Measurements from ENCODE around the gene GDI1. TPM values are rescaled to one million over a fixed set of nuclear protein-coding genes. Genes with fewer than 3 reads are reported as not detected.
"Not testable (repeated sequence)": the region's sequence is repeated elsewhere in the genome, so short reads cannot be mapped to it uniquely, and the experiment has no call there.

GDI1 gene
- total RNA-seq = 39.2 TPM
- polyA plus RNA-seq = 144 TPM
- long read RNA-seq, donor 1, partial matches to known transcripts = 0 of 2 reads
- long read RNA-seq, donor 1, other reads (novel, unspliced or antisense) = 0 of 2 reads
- long read RNA-seq, donor 2, transcript GDI1-211 (5 exons, 1,014 nt) = minor isoform, 17 of 175 reads
- long read RNA-seq, donor 2, transcript GDI1-206 (3 exons, 754 nt) = minor isoform, 7 of 175 reads
- long read RNA-seq, donor 2, transcript GDI1-204 (11 exons, 2,474 nt) = major isoform, 35 of 175 reads
- long read RNA-seq, donor 2, partial matches to known transcripts = 89 of 175 reads
- long read RNA-seq, donor 2, other reads (novel, unspliced or antisense) = 17 of 175 reads
- long read RNA-seq, donor 3, transcript GDI1-204 (11 exons, 2,474 nt) = major isoform, 15 of 47 reads
- long read RNA-seq, donor 3, transcript GDI1-211 (5 exons, 1,014 nt) = minor isoform, 9 of 47 reads
- long read RNA-seq, donor 3, partial matches to known transcripts = 6 of 47 reads
- long read RNA-seq, donor 3, other reads (novel, unspliced or antisense) = 13 of 47 reads
- long read RNA-seq, donor 4, partial matches to known transcripts = 0 of 10 reads
- long read RNA-seq, donor 4, other reads (novel, unspliced or antisense) = 0 of 10 reads
- long read RNA-seq, donor 5, transcript GDI1-207 (4 exons, 2,417 nt) = minor isoform, 9 of 221 reads
- long read RNA-seq, donor 5, transcript GDI1-204 (11 exons, 2,474 nt) = major isoform, 25 of 221 reads
- long read RNA-seq, donor 5, transcript GDI1-211 (5 exons, 1,014 nt) = minor isoform, 10 of 221 reads
- long read RNA-seq, donor 5, transcript GDI1-206 (3 exons, 754 nt) = minor isoform, 8 of 221 reads
- long read RNA-seq, donor 5, partial matches to known transcripts = 152 of 221 reads
- long read RNA-seq, donor 5, other reads (novel, unspliced or antisense) = 10 of 221 reads
- long read RNA-seq, donor 6, transcript GDI1-204 (11 exons, 2,474 nt) = minor isoform, 6 of 52 reads
- long read RNA-seq, donor 6, transcript GDI1-211 (5 exons, 1,014 nt) = major isoform, 10 of 52 reads
- long read RNA-seq, donor 6, partial matches to known transcripts = 26 of 52 reads
- long read RNA-seq, donor 6, other reads (novel, unspliced or antisense) = 7 of 52 reads
- long read RNA-seq, donor 7, transcript GDI1-204 (11 exons, 2,474 nt) = major isoform, 6 of 101 reads
- long read RNA-seq, donor 7, partial matches to known transcripts = 83 of 101 reads
- long read RNA-seq, donor 7, other reads (novel, unspliced or antisense) = 0 of 101 reads
- long read RNA-seq, donor 8, transcript GDI1-204 (11 exons, 2,474 nt) = major isoform, 6 of 8 reads
- long read RNA-seq, donor 8, partial matches to known transcripts = 0 of 8 reads
- long read RNA-seq, donor 8, other reads (novel, unspliced or antisense) = 0 of 8 reads
- long read RNA-seq, donor 9, partial matches to known transcripts = 36 of 49 reads
- long read RNA-seq, donor 9, other reads (novel, unspliced or antisense) = 0 of 49 reads
- long read RNA-seq, donor 10, partial matches to known transcripts = 6 of 17 reads
- long read RNA-seq, donor 10, other reads (novel, unspliced or antisense) = 0 of 17 reads

DNA sequence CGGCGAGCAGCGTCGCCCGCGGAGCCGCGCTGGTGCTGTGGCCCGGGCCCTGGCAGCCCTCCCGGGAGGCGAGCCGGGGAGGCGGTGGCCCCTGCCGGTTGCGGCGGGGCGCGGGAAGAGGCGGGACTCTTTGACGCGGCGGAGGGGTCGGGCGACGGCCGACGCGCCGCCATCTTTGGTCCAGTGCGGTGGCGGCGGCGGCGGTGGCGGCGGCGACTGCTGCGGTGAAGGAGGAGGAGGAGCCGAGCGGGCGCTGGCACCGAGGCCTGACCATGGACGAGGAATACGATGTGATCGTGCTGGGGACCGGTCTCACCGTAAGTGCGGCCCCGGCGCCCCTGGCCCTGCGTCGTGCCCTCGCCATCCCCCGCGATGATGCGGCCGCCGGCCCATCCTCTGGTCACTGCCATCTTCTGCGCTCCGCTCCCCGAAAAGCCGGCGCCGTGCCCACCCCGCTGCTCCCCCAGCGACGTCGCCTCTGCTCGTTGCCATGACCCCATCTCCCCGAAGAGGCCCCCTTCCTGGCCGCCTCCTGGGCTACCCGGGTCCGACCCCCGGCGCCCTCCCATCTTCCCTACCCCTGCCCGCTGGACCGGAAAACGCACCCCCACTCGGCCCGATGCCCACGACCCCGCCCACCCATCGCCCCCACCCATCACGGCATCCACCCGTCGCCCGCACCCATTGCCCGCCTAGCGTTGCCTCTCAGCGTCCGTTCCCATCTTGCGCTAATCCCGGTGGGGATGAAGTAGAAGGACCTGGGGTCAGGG is at the start of gene GDI1:
TSS of gene GDI1 (plus strand) at position 172 of the 770 bp plus-strand sequence. CDS start at position 273, 101 bp downstream.
- H3K4me3 ChIP-seq (ENCODE audit: low read length in 2 of 2) = peak within 1 kb of the TSS; percentile 65 to 73
- peaks cover 50 to 53% of the 10 kb centered on the region in 2 donors for H3K36me3 ChIP-seq (ENCODE audit: control insufficient read depth in 2 of 2, insufficient read depth in 2 of 2, low read length in 1 of 2)
- 1% methylated on average over 93 of the region's 93 CpGs for WGBS
- H3K4me1 ChIP-seq (ENCODE audit: control insufficient read depth in 2 of 2, insufficient read depth in 2 of 2, low read length in 2 of 2) = peaks cover 2 to 12% of the 10 kb centered on the region in 2 donors
- H3K9me3 ChIP-seq (ENCODE audit: control insufficient read depth in 2 of 2, insufficient read depth in 1 of 2, low read length in 1 of 2) = peaks cover 0 to 6% of the 10 kb centered on the region in 2 donors
- H3K27me3 ChIP-seq (ENCODE audit: control insufficient read depth in 2 of 2, insufficient read depth in 1 of 2, low read length in 1 of 2) = no peaks in the 10 kb centered on the region
- DNase-seq (ENCODE audit: low read depth in 6 of 9, low spot score in 9 of 9) = peak in 3 of 9 donors; percentile 29 to 69 (median 44)
- H3K27ac ChIP-seq (ENCODE audit: low read depth in 1 of 2, low read length in 1 of 2) = peak within 1 kb of the TSS in 1 of 2 donors; percentile 79

DNA sequence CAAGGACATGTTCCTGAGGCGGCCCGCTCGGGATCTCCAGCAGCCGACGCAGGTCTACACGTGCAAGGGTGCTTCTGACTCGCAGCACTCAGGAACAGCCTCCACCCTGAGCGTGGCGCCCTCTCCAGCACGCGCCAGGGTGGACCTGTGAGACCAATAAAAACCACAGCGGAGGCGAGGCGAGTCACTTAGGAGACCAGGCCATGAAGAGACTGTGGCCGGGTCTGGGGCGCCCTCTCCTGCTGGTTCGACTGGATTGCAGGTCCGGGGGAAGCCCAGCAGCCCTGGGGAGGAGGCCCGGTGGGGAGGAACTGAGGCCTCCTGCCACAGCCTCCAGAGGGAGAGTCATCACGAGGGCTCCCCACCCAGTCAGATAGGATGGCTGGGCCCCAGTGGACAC is 48.9 kb upstream of the GDI1 start:
- not testable (repeated sequence) for H3K27me3 ChIP-seq (ENCODE audit: control insufficient read depth in 2 of 2, insufficient read depth in 1 of 2, low read length in 1 of 2); DNase-seq (ENCODE audit: low read depth in 6 of 9, low spot score in 9 of 9); H3K27ac ChIP-seq (ENCODE audit: low read depth in 1 of 2, low read length in 1 of 2); H3K9me3 ChIP-seq (ENCODE audit: control insufficient read depth in 2 of 2, insufficient read depth in 1 of 2, low read length in 1 of 2); H3K4me3 ChIP-seq (ENCODE audit: low read length in 2 of 2); H3K4me1 ChIP-seq (ENCODE audit: control insufficient read depth in 2 of 2, insufficient read depth in 2 of 2, low read length in 2 of 2); H3K36me3 ChIP-seq (ENCODE audit: control insufficient read depth in 2 of 2, insufficient read depth in 2 of 2, low read length in 1 of 2)
- no CpG with 5 or more reads among the region's 20 CpGs for WGBS

DNA sequence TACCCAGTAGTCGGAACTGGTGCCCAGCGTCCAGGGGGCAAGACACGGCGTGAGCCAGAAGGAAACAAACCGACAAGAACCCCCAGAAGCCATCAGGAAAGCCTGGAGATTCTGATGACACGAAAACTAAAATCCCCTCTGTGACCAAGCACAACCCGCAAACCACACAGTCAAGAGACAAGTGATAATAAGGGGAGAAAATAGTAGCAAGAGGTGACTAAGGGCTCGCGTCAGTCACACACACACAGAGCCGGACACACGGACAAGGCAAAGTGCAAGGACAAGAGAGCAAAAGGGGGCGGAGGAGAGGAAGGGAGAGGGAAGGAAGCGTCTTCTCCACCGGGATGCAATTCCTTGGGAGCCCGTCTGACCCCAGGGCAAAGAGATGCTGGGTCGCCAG is 48.3 kb upstream of the GDI1 start:
- H3K9me3 ChIP-seq (ENCODE audit: control insufficient read depth in 2 of 2, insufficient read depth in 1 of 2, low read length in 1 of 2); H3K4me1 ChIP-seq (ENCODE audit: control insufficient read depth in 2 of 2, insufficient read depth in 2 of 2, low read length in 2 of 2); H3K4me3 ChIP-seq (ENCODE audit: low read length in 2 of 2); DNase-seq (ENCODE audit: low read depth in 6 of 9, low spot score in 9 of 9); H3K27ac ChIP-seq (ENCODE audit: low read depth in 1 of 2, low read length in 1 of 2); H3K27me3 ChIP-seq (ENCODE audit: control insufficient read depth in 2 of 2, insufficient read depth in 1 of 2, low read length in 1 of 2); H3K36me3 ChIP-seq (ENCODE audit: control insufficient read depth in 2 of 2, insufficient read depth in 2 of 2, low read length in 1 of 2): not testable (repeated sequence)
- WGBS = no CpG with 5 or more reads among the region's 16 CpGs

DNA sequence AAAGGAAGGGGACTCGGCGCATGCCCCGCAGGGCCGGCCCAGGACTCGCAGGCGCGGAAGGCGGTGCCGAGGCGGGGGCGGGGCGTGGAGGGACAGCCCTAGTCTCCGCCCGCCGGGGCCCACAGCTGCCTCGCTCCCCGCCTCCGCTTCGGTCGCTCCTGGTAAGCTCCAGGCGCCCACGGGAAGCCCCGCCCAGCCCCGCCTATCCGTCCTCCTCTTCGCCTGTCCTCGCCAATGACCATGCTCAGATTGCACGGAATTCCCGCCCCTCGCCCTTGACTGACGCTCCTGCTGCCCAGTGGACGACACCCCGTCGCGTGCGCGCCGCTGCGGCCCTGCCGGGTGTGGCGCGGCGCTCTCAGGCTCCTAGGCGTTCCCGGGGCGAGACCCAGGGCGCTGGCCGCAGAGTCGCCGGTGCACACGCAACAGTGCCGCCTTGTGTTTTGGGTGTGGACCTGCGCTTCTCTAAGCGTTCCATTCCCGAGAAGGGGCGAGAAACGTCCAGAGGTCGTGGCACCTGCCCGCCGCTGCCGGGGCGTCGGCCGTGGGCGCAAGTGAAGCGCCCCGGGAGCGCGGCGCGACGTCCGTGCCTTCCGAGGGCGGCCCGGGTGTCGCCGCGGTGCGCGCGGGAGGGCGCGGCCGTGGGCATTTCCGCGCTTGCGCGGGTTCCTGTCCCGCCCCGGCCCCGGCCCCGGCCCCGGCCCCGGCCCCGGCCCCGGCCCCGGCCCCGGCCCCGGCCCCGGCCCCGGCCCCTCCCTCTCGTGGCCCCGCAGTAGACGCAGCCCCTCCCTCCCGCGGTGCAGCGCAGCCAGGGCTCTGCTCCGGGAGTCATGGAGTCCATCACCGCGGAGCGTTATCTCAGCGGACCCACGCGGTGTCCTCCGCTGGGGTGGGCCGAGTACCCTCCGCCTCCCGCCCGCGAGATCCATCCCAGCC is 46.9 kb upstream of the GDI1 start:
- H3K36me3 ChIP-seq (ENCODE audit: control insufficient read depth in 2 of 2, insufficient read depth in 2 of 2, low read length in 1 of 2); H3K4me1 ChIP-seq (ENCODE audit: control insufficient read depth in 2 of 2, insufficient read depth in 2 of 2, low read length in 2 of 2); DNase-seq (ENCODE audit: low read depth in 6 of 9, low spot score in 9 of 9); H3K27me3 ChIP-seq (ENCODE audit: control insufficient read depth in 2 of 2, insufficient read depth in 1 of 2, low read length in 1 of 2); H3K9me3 ChIP-seq (ENCODE audit: control insufficient read depth in 2 of 2, insufficient read depth in 1 of 2, low read length in 1 of 2); H3K4me3 ChIP-seq (ENCODE audit: low read length in 2 of 2); H3K27ac ChIP-seq (ENCODE audit: low read depth in 1 of 2, low read length in 1 of 2): not testable (repeated sequence)
- 0% methylated on average over 28 of the region's 121 CpGs for WGBS

DNA sequence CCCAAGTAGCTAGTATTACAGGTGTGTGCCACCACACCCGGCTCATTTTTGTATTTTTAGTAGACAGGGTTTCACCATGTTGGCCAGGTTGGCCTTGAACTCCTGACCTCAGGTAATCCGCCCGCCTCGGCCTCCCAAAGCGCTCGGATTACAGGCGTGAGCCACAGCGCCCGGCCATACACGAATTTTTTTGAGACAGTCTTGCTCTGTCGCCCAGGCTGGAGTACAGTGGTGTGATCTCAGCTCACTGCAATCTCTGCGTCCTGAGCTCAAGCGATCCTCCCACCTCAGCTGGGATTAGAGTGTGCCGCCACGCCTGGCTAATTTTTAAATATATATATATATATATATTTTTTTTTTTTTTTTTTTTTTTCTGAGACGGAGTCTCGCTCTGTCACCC is 40.6 kb upstream of the GDI1 start:
- H3K9me3 ChIP-seq (ENCODE audit: control insufficient read depth in 2 of 2, insufficient read depth in 1 of 2, low read length in 1 of 2); DNase-seq (ENCODE audit: low read depth in 6 of 9, low spot score in 9 of 9); H3K27ac ChIP-seq (ENCODE audit: low read depth in 1 of 2, low read length in 1 of 2); H3K27me3 ChIP-seq (ENCODE audit: control insufficient read depth in 2 of 2, insufficient read depth in 1 of 2, low read length in 1 of 2); H3K4me3 ChIP-seq (ENCODE audit: low read length in 2 of 2): not testable (repeated sequence)
- Histone ChIP-seq H3K36me3 (ENCODE audit: control insufficient read depth in 2 of 2, insufficient read depth in 2 of 2, low read length in 1 of 2) (peaks cover 19 to 24% of the 10 kb centered on the region in 2 donors), H3K4me1 (ENCODE audit: control insufficient read depth in 2 of 2, insufficient read depth in 2 of 2, low read length in 2 of 2) (peaks cover 0 to 15% of the 10 kb centered on the region in 2 donors)
- WGBS = 97% methylated on average over 15 of the region's 17 CpGs

DNA sequence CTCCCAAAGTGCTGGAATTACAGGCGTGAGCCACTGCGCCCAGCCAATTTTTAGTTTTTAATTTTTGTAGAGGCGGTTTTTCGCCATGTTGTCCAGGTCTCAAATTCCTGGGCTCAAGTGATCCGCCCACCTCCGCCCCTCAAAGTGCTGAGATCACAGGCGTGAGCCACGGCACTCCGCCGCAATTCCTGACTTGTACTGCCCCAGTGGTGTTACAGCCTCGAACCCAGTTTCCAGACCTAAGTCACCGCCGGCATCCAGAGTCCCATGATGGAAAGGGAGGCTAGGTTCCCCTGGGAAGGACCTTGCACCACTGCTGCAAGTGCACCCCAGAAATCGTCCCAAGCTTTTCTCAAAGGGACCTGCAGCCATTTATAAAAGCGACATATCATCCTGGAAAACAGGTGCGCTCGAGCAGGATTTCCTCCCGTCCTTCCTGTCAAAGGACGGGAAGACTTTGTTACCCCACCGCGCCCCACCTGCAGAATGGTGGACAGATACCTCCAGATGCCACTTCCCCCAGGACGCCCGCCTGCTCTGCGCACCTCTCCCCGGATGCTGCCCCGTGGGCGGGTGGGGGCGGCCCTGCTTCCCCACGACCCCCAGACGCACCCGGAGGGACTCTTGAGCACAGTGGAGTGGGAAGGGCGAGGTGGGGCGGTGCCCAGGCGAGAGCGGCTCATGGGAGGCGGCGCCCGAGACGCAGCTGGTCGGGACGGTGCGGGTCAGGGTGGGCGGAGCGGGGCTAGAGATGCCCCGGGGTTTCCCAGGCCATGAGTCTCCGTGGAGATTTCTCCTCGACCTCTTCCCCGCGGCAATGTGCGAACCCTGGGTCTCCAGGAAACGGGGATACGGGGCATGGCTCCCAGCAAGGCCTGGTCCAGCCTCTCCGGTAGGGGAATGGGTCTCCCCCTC is 39.7 kb upstream of the GDI1 start:
- Histone ChIP-seq H3K27ac (ENCODE audit: low read depth in 1 of 2, low read length in 1 of 2) (peak overlapping the region; percentile 91 to 96), H3K36me3 (ENCODE audit: control insufficient read depth in 2 of 2, insufficient read depth in 2 of 2, low read length in 1 of 2) (peaks cover 21 to 26% of the 10 kb centered on the region in 2 donors), H3K9me3 (ENCODE audit: control insufficient read depth in 2 of 2, insufficient read depth in 1 of 2, low read length in 1 of 2) (no peaks in the 10 kb centered on the region), H3K27me3 (ENCODE audit: control insufficient read depth in 2 of 2, insufficient read depth in 1 of 2, low read length in 1 of 2) (no peaks in the 10 kb centered on the region), H3K4me3 (ENCODE audit: low read length in 2 of 2) (peak overlapping the region; percentile 54 to 74), H3K4me1 (ENCODE audit: control insufficient read depth in 2 of 2, insufficient read depth in 2 of 2, low read length in 2 of 2) (peaks cover 0 to 15% of the 10 kb centered on the region in 2 donors)
- peak in 2 of 9 donors; percentile 19 to 55 for DNase-seq (ENCODE audit: low read depth in 6 of 9, low spot score in 9 of 9)
- WGBS = 6% methylated on average over 53 of the region's 53 CpGs

Data from thymus (tissue), 14 donors.